ENCODE results near the gene SIGLEC12. TPM values are rescaled to one million over a fixed set of nuclear protein-coding genes. Genes with fewer than 3 reads are reported as not detected.

SIGLEC12 gene
- total and polyA plus RNA-seq, 9 of the 15 experiments (the other 6 are each of a cell fraction or from before 2014, with no cell fraction given) = 0.08 to 1.3 (median 0.54) TPM

GRCh38 chr19:51548213-51548651 is 46.6 kb upstream of the SIGLEC12 start (continued):
- TF ChIP-seq TSHZ1 (CRISPR knock-in tag; IDR thresholded peaks at IDR 0.05) = no peak
- TF ChIP-seq JUN (IDR thresholded peaks at IDR 0.05; ENCODE audit: borderline replicate concordance, low read depth, low read length) = no peak
- TF ChIP-seq JUN (CRISPR knock-in tag; IDR thresholded peaks at IDR 0.05; ENCODE audit: borderline replicate concordance) = no peak
- no peak for TF ChIP-seq BRF1 (IDR thresholded peaks at IDR 0.05; ENCODE audit: borderline replicate concordance, extremely low read depth, insufficient read length)
- TF ChIP-seq HSF4 (CRISPR knock-in tag; IDR thresholded peaks at IDR 0.05; ENCODE audit: borderline replicate concordance) = no peak
- no peak for TF ChIP-seq NR1H2 (CRISPR knock-in tag; IDR thresholded peaks at IDR 0.05)
- TF ChIP-seq TAF1 (IDR thresholded peaks at IDR 0.05; ENCODE audit: control insufficient read depth, extremely low read depth, insufficient read depth, low read length, severe bottlenecking) = peak; percentile 14
- TF ChIP-seq PKNOX1 (IDR thresholded peaks at IDR 0.05) = no peak
- TF ChIP-seq ZBTB8A (IDR thresholded peaks at IDR 0.05; ENCODE audit: partially characterized antibody) = no peak
- TF ChIP-seq NFIX (CRISPR knock-in tag; IDR thresholded peaks at IDR 0.05; ENCODE audit: low read depth) = no peak
- TF ChIP-seq ZNF609 (CRISPR knock-in tag; IDR thresholded peaks at IDR 0.05; ENCODE audit: borderline replicate concordance) = no peak
- no peak for TF ChIP-seq CHAMP1 (IDR thresholded peaks at IDR 0.05)
- TF ChIP-seq U2AF1 (optimal IDR thresholded peaks at IDR 0.05; ENCODE audit: low read depth, low read length) = no peak
- TF ChIP-seq RBM34 (IDR thresholded peaks at IDR 0.05; ENCODE audit: borderline replicate concordance, insufficient read depth, low read length) = no peak
- TF ChIP-seq ZKSCAN8 (CRISPR knock-in tag; IDR thresholded peaks at IDR 0.05) = no peak; the same call in 1 of the 2 replicates

Measured in K562 (cell line).